H1 (cell line): Measurements from ENCODE around the gene MAGEB5. TPM values are rescaled to one million over a fixed set of nuclear protein-coding genes. Genes with fewer than 3 reads are reported as not detected.

Experiments used
- CBX8 ChIP-seq: fragments of 300-800, 300-1000 bp; sonication (generic); IDR thresholded peaks from 2 replicates; pipeline ENCODE4 v1.7.1; 2016; ENCODE audit warnings: low read depth, low read length, borderline replicate concordance
- CHD1 ChIP-seq: IDR thresholded peaks from 2 replicates; pipeline ENCODE4 v1.6.1; 2012; ENCODE audit warnings: low read depth, low read length, improper control_type of control experiment
- RBBP5 ChIP-seq: IDR thresholded peaks from 2 replicates; pipeline ENCODE4 v1.7.1; 2012; ENCODE audit warnings: low read depth, mild to moderate bottlenecking, inconsistent platforms, low read length, moderate library complexity, borderline replicate concordance
- SAP30 ChIP-seq: fragments of 300-600 bp; sonication (generic); IDR thresholded peaks from 2 replicates; pipeline ENCODE4 v1.7.1; 2012; ENCODE audit warnings: low read length, moderate library complexity, mild to moderate bottlenecking, inconsistent platforms; ENCODE audit not compliant: insufficient read depth, insufficient replicate concordance
- TAF7 ChIP-seq: optimal IDR thresholded peaks from 2 replicates; pipeline ENCODE3; 2011; ENCODE audit warnings: low read depth, mild to moderate bottlenecking, inconsistent platforms, low read length, moderate library complexity, borderline replicate concordance
- TBP ChIP-seq: IDR thresholded peaks from 2 replicates; pipeline ENCODE4 v1.6.1; 2011; ENCODE audit warnings: low read depth, low read length, improper control_type of control experiment
- ZNF274 ChIP-seq: IDR thresholded peaks from 2 replicates; pipeline ENCODE4 v1.7.0; 2012; ENCODE audit warnings: low read length, borderline replicate concordance; ENCODE audit errors: extremely low read depth
- polyA plus RNA-seq, 7 experiments: library from polyadenylated mRNA; depleted of rRNA in 3 of 7; stranded (reverse) in 5 of 7; unstranded in 2 of 7; fragments of >200 nt in 5 of 7; fragments of 200-250 nt in 2 of 7; gene quantifications; 1 replicate in 5 of 7; 2 replicates in 1 of 7; 4 replicates in 1 of 7; pipeline versions ENCODE4 v1.2.1 to v1.2.3, GENCODE V29; 2011 to 2013; ENCODE audit warnings: missing spikeins in 2 of 7, mixed read lengths in 2 of 7
- total RNA-seq: library from RNA; stranded (reverse); fragmentation: NEBNext Ultra II Directional; extraction: Animal tissue kit (Norgen Biotek cat#: 25700); gene quantifications from 2 replicates; pipeline ENCODE4 v1.2.1, GENCODE V29; 2021

MAGEB5 gene
- total and polyA plus RNA-seq, 2 of the 8 experiments (the other 6 are each of a cell fraction or from before 2014, with no cell fraction given) = not detected

GRCh38 chrX:26215869-26216268 is at the start of gene MAGEB5 (continued):
- TF ChIP-seq ZNF274 (no peak), TBP (no peak), CHD1 (no peak), TAF7 (no peak), RBBP5 (no peak), SAP30 (no peak), CBX8 (no peak)
